HepG2 (cell line): Measurements from ENCODE around the gene TNS1. TPM values are rescaled to one million over a fixed set of nuclear protein-coding genes. Genes with fewer than 3 reads are reported as not detected.
A peak's percentile ranks its signal among the peaks of the same experiment; 100 is the strongest.

Source experiments
- ATAC-seq: fragments of 200-7000 bp; cut with Tn5 transposase; 3 replicates; pipeline ENCODE4 v1.9.1; 2020; ENCODE audit warnings: mild to moderate bottlenecking, moderate library complexity
- BruUV-seq: library from RNA; stranded (reverse); fragments of 400-500 nt; replicated peaks from 2 replicates; lab custom pipeline; 2021; lab: Mats Ljungman, UMichigan
- CTCF ChIA-PET: fragments of 300-600 bp; formaldehyde crosslinking; extraction: SDS; loops from one replicate; lab custom pipeline; 2021; ENCODE audit warnings: low total read pairs, inconsistent platforms, low intra/inter-chr PET ratio; lab: Yijun Ruan, JAX
- POLR2A ChIA-PET: fragments of 350-600 bp; sonication (Branson Sonifier 250); formaldehyde crosslinking; loops from one replicate; lab custom pipeline; 2020; ENCODE audit warnings: antibody characterized with exemption, inconsistent platforms; lab: Yijun Ruan, JAX
- DNase-seq: peaks from one replicate; pipeline ENCODE4 v3.0.0-alpha.2; 2015; ENCODE audit warnings: low spot score
- FAIRE-seq: peaks from 3 replicates; lab custom pipeline; 2011; peaks lifted over from hg19 to GRCh38; lab: Jason Lieb, UNC
- H2AFZ ChIP-seq: one replicate; pipeline ENCODE4 v1.6.1; 2011; ENCODE audit warnings: low read length, inconsistent platforms
- H3K27ac ChIP-seq: fragments of 300-600 bp; 3 replicates; pipeline ENCODE4 v1.8.0; 2011; ENCODE audit warnings: mixed run types, mild to moderate bottlenecking, mixed read lengths, low read length, inconsistent platforms; ENCODE audit not compliant: insufficient read depth; ENCODE audit errors: extremely low read length
- H3K27me3 ChIP-seq, 2 experiments: fragments of 200-600 bp in 1 of 2; 2 replicates in 1 of 2; 3 replicates in 1 of 2; pipeline versions ENCODE4 v1.6.0 to v1.8.0; 2011; ENCODE audit warnings: low read length in 2 of 2, mild to moderate bottlenecking in 2 of 2, moderate library complexity in 2 of 2, inconsistent platforms in 1 of 2; ENCODE audit not compliant: insufficient read depth in 2 of 2, control insufficient read depth in 1 of 2
- H3K36me3 ChIP-seq, 2 experiments: fragments of 200-600 bp in 1 of 2; replicated peaks in 1 of 2; 2 replicates in 1 of 2; 3 replicates in 1 of 2; pipeline versions ENCODE4 v1.5.1 to v1.8.0; 2011; ENCODE audit warnings: low read length in 2 of 2, inconsistent platforms in 1 of 2; ENCODE audit not compliant: insufficient read depth in 2 of 2, control insufficient read depth in 1 of 2
- H3K4me1 ChIP-seq: 2 replicates; pipeline ENCODE4 v1.5.1; 2012; ENCODE audit warnings: low read length, inconsistent platforms; ENCODE audit not compliant: insufficient read depth
- H3K4me2 ChIP-seq: 2 replicates; pipeline ENCODE4 v1.6.0; 2011; ENCODE audit warnings: low read depth, low read length, inconsistent platforms
- H3K4me3 ChIP-seq, 3 experiments: fragments of 200-600 bp in 1 of 3; sonication (generic), shearing (Covaris generic) in 1 of 3; replicated peaks in 1 of 3; 2 replicates each; pipeline ENCODE4 v1.5.1; 2011 to 2016; ENCODE audit warnings: low read length in 3 of 3, inconsistent platforms in 2 of 3, low read depth in 2 of 3, mild to moderate bottlenecking in 2 of 3, control low read depth in 1 of 3, mixed read lengths in 1 of 3; ENCODE audit not compliant: insufficient read depth in 1 of 3
- H3K79me2 ChIP-seq: one replicate; pipeline ENCODE4 v1.6.1; 2011; ENCODE audit warnings: low read length, inconsistent platforms; ENCODE audit not compliant: insufficient read depth
- H3K9ac ChIP-seq: 2 replicates; pipeline ENCODE4 v1.6.0; 2011; ENCODE audit warnings: mild to moderate bottlenecking, low read depth, low read length, inconsistent platforms; ENCODE audit not compliant: insufficient read depth
- H3K9me3 ChIP-seq: 2 replicates; pipeline ENCODE4 v1.5.1; 2012; ENCODE audit warnings: mild to moderate bottlenecking, low read length
- H4K20me1 ChIP-seq: 2 replicates; pipeline ENCODE4 v1.6.0; 2011; ENCODE audit warnings: inconsistent platforms, mild to moderate bottlenecking, low read length, moderate library complexity; ENCODE audit not compliant: insufficient read depth
- CENPX ChIP-seq: sonication (generic); formaldehyde crosslinking; IDR thresholded peaks from 2 replicates; pipeline ENCODE4 v1.9.0; 2021; ENCODE audit warnings: mild to moderate bottlenecking, missing genetic modification reagents, moderate library complexity
- GATAD2A ChIP-seq: IDR thresholded peaks from 2 replicates; pipeline ENCODE4 v1.6.1; 2016
- MEIS2 ChIP-seq: sonication (generic); formaldehyde crosslinking; IDR thresholded peaks from 2 replicates; pipeline ENCODE4 v1.9.0; 2021; ENCODE audit warnings: mild to moderate bottlenecking, missing genetic modification reagents
- RERE ChIP-seq: IDR thresholded peaks from 2 replicates; pipeline ENCODE4 v1.6.1; 2016; ENCODE audit warnings: low read depth, missing genetic modification reagents, missing compliant biosample characterization
- ZBTB33 ChIP-seq: sonication (generic); formaldehyde crosslinking; IDR thresholded peaks from 2 replicates; pipeline ENCODE4 v1.4.0; 2020; ENCODE audit warnings: missing genetic modification reagents
- ZIK1 ChIP-seq: sonication (generic); formaldehyde crosslinking; IDR thresholded peaks from 2 replicates; pipeline ENCODE4 v1.5.0; 2020; ENCODE audit warnings: mild to moderate bottlenecking, low read depth, missing genetic modification reagents, borderline replicate concordance
- ZNF143 ChIP-seq: sonication (generic); formaldehyde crosslinking; IDR thresholded peaks from 2 replicates; pipeline ENCODE4 v1.4.0; 2020; ENCODE audit warnings: missing genetic modification reagents
- ZNF484 ChIP-seq: sonication (generic); formaldehyde crosslinking; IDR thresholded peaks from 2 replicates; pipeline ENCODE4 v1.5.1; 2020; ENCODE audit warnings: mild to moderate bottlenecking, low read depth, missing genetic modification reagents, borderline replicate concordance
- ZNF550 ChIP-seq: sonication (generic); formaldehyde crosslinking; IDR thresholded peaks from 2 replicates; pipeline ENCODE4 v1.4.0; 2020; ENCODE audit warnings: mild to moderate bottlenecking, missing genetic modification reagents, borderline replicate concordance
- WGBS: methylation state at CpG from one replicate; pipeline ENCODE4 v1.1.6; 2017; ENCODE audit warnings: low lambda C conversion rate; 5-methylcytosine and 5-hydroxymethylcytosine counted together
- in situ Hi-C: cut with HindIII; loops from 2 replicates; pipeline ENCODE4 v1.10.0; 2017; ENCODE audit warnings: low pct_unique_long_range_greater_than_20kb; ENCODE audit not compliant: extremely low pct_ligation_motif_present
- intact Hi-C: fragments of 100-400 bp; cut with micrococcal nuclease; formaldehyde crosslinking; loops from one replicate; pipeline ENCODE4 v1.10.0; 2022; ENCODE audit not compliant: unreplicated experiment
- polyA plus RNA-seq, 8 experiments: library from polyadenylated mRNA; depleted of rRNA in 3 of 8; stranded (reverse) in 7 of 8; unstranded in 1 of 8; fragments of >200 nt; fragmentation: Illumina TruSeq in 4 of 8; extraction: Trizol in 4 of 8; gene quantifications; 2 replicates each; pipeline versions ENCODE4 v1.2.1 to v1.2.3, GENCODE V29; 2011 to 2016; ENCODE audit warnings: low read depth in 4 of 8, missing spikeins in 1 of 8, mixed read lengths in 1 of 8; ENCODE audit not compliant: insufficient read depth in 1 of 8
- total RNA-seq, 5 experiments: library from RNA; depleted of rRNA; stranded (reverse); fragments of >200 nt; fragmentation: Illumina TruSeq; extraction: Trizol; gene quantifications; 2 replicates each; pipeline ENCODE4 v1.2.3, GENCODE V29; 2016; ENCODE audit warnings: low read depth in 1 of 5

TNS1 gene
- total and polyA plus RNA-seq, 2 of the 13 experiments (the other 11 are each of a cell fraction or from before 2014, with no cell fraction given): 1.9 to 118 TPM

GRCh38 chr2:217940261-217941220 is 62.3 kb downstream of the TNS1 start (continued):
- no peak for TF ChIP-seq ZBTB33 (CRISPR knock-in tag)
- TF ChIP-seq ZNF484 (CRISPR knock-in tag): no peak

- H2AFZ ChIP-seq: no peak overlapping the region
- no peak for FAIRE-seq
- in situ Hi-C loops (no loop called here), intact Hi-C loops (loop anchor here (5.0 kb wide), 1 partner anchor 37 kb away; no protein-coding TSS in a partner anchor)
- no peaks in the 10 kb centered on the region; a peak in 1 of 5 replicates for H3K36me3 ChIP-seq
- H3K4me1 ChIP-seq: peaks cover 97% of the 10 kb centered on the region
- H3K27me3 ChIP-seq: peaks cover 0 to 11% of the 10 kb centered on the region in 2 experiments; a peak in 2 of 5 replicates
- no peak for ATAC-seq
- BruUV-seq: no TSS peak
- H3K9ac ChIP-seq: no peak overlapping the region
- peaks cover 59% of the 10 kb centered on the region; the same call in 1 of the 2 replicates for H4K20me1 ChIP-seq
- WGBS: 90% methylated on average over 6 of the region's 7 CpGs
- DNase-seq: no peak
- H3K79me2 ChIP-seq: peaks cover 31% of the 10 kb centered on the region
- peak overlapping the region in 2 of 3 experiments; percentile 11 to 92; a peak in 2 of 6 replicates for H3K4me3 ChIP-seq
- H3K4me2 ChIP-seq: peak overlapping the region; percentile 98; the same call in 1 of the 2 replicates
- ChIA-PET CTCF (no interaction called here), POLR2A (no interaction called here)
- no peaks in the 10 kb centered on the region for H3K9me3 ChIP-seq
- no peak overlapping the region for H3K27ac ChIP-seq
- TF ChIP-seq RERE (CRISPR knock-in tag) (no peak), MEIS2 (no peak), ZNF143 (CRISPR knock-in tag) (no peak), GATAD2A (CRISPR knock-in tag) (no peak), CENPX (CRISPR knock-in tag) (no peak), ZNF550 (CRISPR knock-in tag) (no peak), ZIK1 (CRISPR knock-in tag) (no peak)
Measured at GRCh38 chr2:217939629-217940245, 63.1 kb downstream of the TNS1 start.
